ENCODE data around the gene ZFAND3. TPM values are rescaled to one million over a fixed set of nuclear protein-coding genes. Genes with fewer than 3 reads are reported as not detected.

ZFAND3 gene
- total and polyA plus RNA-seq, 2 donors (not counting 3 experiments of a cell fraction or from before 2014, with no cell fraction given): 15.4 to 54.2 TPM

DNA sequence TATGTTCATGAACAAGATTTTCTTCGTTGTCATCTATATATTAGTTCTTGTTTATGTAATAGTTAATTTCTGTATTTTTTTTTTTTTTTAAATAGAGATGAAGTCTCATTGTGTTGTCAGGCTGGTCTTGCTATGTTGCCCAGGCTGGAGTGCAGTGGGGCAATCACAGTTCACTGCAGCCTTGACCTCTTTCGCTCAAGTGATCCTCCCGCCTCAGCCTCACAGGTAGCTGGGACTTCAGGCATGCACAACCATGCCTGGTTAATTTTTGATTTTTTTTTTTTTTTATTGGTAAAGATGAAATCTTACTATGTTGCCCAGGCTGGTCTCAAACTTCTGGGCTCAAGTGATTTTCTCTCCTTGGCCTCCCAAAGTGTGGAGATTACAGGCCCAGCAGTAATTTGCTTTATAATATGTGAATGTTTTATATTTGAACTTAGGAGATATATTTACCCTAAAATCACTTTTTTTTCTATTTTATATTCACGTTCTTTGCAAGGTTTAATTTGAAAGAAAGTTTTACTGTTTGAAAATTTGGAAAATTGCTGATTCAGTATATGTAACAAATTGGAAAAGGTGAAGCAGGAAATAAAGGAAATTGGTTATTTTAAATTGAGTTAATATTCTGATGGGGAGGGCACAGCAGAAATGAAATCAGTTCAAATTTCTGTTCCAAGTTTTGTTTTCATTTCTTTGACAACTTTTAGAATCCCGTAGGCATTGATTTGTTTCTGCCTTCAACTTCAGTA is 56.2 kb downstream of the ZFAND3 start:
- no peaks in the 10 kb centered on the region for H3K27me3 ChIP-seq (ENCODE audit: control insufficient read depth in 2 of 2, insufficient read depth in 2 of 2, low read length in 2 of 2)
- H3K9ac ChIP-seq (replicated peaks; ENCODE audit: extremely low read depth, insufficient read depth, low read length): no peak overlapping the region
- peaks cover 25% of the 10 kb centered on the region for H4K20me1 ChIP-seq (replicated peaks; ENCODE audit: control insufficient read depth, extremely low read depth, insufficient read depth, low read length)
- no peak for DNase-seq (ENCODE audit: low read depth, low spot score)
- TF ChIP-seq EZH2 (IDR thresholded peaks at IDR 0.05; ENCODE audit: borderline replicate concordance, low read depth, low read length, severe bottlenecking): no peak
- TF ChIP-seq GATA2 (IDR thresholded peaks at IDR 0.05; ENCODE audit: insufficient read depth, insufficient read length, low read depth, low read length): no peak
- TF ChIP-seq, protein P1, sequence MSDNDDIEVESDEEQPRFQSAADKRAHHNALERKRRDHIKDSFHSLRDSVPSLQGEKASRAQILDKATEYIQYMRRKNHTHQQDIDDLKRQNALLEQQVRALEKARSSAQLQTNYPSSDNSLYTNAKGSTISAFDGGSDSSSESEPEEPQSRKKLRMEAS (IDR thresholded peaks at IDR 0.05; ENCODE audit: insufficient read depth, insufficient read length): no peak
- TF ChIP-seq POLR2A (IDR thresholded peaks at IDR 0.05; ENCODE audit: low read depth, low read length): no peak
- no peak for TF ChIP-seq FOS (IDR thresholded peaks at IDR 0.05; ENCODE audit: borderline replicate concordance, insufficient read depth, low read length)
- TF ChIP-seq, protein P2, sequence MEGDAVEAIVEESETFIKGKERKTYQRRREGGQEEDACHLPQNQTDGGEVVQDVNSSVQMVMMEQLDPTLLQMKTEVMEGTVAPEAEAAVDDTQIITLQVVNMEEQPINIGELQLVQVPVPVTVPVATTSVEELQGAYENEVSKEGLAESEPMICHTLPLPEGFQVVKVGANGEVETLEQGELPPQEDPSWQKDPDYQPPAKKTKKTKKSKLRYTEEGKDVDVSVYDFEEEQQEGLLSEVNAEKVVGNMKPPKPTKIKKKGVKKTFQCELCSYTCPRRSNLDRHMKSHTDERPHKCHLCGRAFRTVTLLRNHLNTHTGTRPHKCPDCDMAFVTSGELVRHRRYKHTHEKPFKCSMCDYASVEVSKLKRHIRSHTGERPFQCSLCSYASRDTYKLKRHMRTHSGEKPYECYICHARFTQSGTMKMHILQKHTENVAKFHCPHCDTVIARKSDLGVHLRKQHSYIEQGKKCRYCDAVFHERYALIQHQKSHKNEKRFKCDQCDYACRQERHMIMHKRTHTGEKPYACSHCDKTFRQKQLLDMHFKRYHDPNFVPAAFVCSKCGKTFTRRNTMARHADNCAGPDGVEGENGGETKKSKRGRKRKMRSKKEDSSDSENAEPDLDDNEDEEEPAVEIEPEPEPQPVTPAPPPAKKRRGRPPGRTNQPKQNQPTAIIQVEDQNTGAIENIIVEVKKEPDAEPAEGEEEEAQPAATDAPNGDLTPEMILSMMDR (IDR thresholded peaks at IDR 0.05; ENCODE audit: extremely low read depth in 1 of 2, insufficient read depth in 1 of 2, low read depth in 1 of 2, low read length in 2 of 2): no peak
- no peak for TF ChIP-seq MYC (IDR thresholded peaks at IDR 0.05; ENCODE audit: low read depth, low read length)
- TF ChIP-seq JUN (IDR thresholded peaks at IDR 0.05; ENCODE audit: borderline replicate concordance, insufficient read depth, insufficient read length, low read depth): no peak
- no peak for TF ChIP-seq POLR2AphosphoS5 (IDR thresholded peaks at IDR 0.05; ENCODE audit: insufficient read depth, low read depth, low read length)
- H3K4me1 ChIP-seq (ENCODE audit: control insufficient read depth, extremely low read depth, insufficient read depth, low read length): no peaks in the 10 kb centered on the region
- intact Hi-C loops (cut with micrococcal nuclease): no loop called here
- dilution Hi-C loops (cut with MboI; ENCODE audit: extremely low pct_ligation_motif_present, low sequenced_read_pairs): no loop called here
- POLR2A ChIA-PET: no interaction called here
- H2AFZ ChIP-seq (ENCODE audit: low read depth, low read length): no peak overlapping the region
- no peaks in the 10 kb centered on the region for H3K9me3 ChIP-seq (replicated peaks; ENCODE audit: control insufficient read depth, insufficient read depth, low read length)
- CTCF ChIA-PET: no interaction called here
- no peak for FAIRE-seq
- no peak overlapping the region for H3K4me2 ChIP-seq (ENCODE audit: insufficient read depth, low read length)
- H3K9me1 ChIP-seq (replicated peaks; ENCODE audit: control insufficient read depth, extremely low read depth, insufficient read depth, low read length): no peaks in the 10 kb centered on the region
- no peaks in the 10 kb centered on the region for H3K36me3 ChIP-seq (ENCODE audit: control insufficient read depth in 2 of 2, extremely low read depth in 1 of 2, insufficient read depth in 2 of 2, low read length in 2 of 2)
- H3K4me3 ChIP-seq (replicated peaks in 1 of 3; ENCODE audit: insufficient read depth in 1 of 3, low read depth in 1 of 3, low read length in 3 of 3): no peak overlapping the region
- BruUV-seq (replicated peaks): no TSS peak
- no peak overlapping the region for H3K27ac ChIP-seq (ENCODE audit: insufficient read depth, low read depth, low read length)
- H3K79me2 ChIP-seq (ENCODE audit: control insufficient read depth, insufficient read depth, low read length): peaks cover 95% of the 10 kb centered on the region
